Urothelium cell line (cell line): ENCODE data around the gene MTF2.

Experiments used
- DNase-seq: peaks from one replicate; pipeline ENCODE4 v3.0.0; 2011; ENCODE audit warnings: low spot score, mixed read lengths
- FAIRE-seq: peaks from 2 replicates; lab custom pipeline; 2011; peaks lifted over from hg19 to GRCh38; lab: Jason Lieb, UNC

MTF2 gene

DNA sequence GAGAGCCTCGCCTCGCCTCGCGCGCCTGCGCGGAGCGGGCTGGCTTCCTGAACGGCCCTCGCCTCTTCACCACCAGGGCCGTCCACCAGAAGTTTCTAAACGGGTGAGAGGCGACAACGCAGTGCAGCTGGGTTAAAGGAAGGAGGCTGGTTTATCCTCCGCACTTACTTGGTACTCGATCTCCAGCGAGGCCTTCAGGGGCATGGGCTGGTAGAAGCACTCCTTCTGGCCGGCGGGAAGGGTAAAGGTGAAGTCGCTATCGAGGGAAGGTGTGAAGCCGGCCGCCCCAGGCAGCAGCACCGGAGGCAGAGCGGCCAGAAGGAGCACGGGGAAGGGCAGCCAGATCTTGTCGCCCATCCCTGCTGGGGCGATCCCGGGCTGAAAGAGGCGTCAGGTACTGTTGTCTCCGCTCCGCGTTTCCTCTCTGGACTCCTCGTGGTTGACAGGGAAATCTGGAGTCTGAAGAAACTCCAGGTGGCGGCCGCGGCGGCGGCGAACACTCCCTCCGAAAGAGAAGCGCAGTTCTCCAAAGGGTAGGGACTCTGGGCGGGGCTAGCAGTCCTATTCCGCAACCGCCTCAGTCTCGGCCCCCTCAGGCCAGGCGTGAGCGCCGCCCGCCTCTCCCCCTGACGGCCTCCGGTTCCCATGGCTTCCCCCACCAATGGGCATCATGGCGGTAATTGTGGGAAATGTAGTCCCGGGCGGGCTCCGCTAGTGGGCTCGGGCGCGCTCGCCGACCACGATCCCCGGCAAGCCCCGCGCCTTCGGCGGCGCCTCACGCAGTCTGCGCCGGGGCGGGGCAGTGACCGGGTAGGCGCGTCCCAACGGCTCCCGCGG is 101.0 kb downstream of the MTF2 start, which contains the start of gene TMED5:
Gene TMED5 (minus strand): TSS at position 528 of the 837 bp plus-strand sequence. CDS start 171 bp downstream, at position 357.
- peak; percentile 61 for FAIRE-seq

DNA sequence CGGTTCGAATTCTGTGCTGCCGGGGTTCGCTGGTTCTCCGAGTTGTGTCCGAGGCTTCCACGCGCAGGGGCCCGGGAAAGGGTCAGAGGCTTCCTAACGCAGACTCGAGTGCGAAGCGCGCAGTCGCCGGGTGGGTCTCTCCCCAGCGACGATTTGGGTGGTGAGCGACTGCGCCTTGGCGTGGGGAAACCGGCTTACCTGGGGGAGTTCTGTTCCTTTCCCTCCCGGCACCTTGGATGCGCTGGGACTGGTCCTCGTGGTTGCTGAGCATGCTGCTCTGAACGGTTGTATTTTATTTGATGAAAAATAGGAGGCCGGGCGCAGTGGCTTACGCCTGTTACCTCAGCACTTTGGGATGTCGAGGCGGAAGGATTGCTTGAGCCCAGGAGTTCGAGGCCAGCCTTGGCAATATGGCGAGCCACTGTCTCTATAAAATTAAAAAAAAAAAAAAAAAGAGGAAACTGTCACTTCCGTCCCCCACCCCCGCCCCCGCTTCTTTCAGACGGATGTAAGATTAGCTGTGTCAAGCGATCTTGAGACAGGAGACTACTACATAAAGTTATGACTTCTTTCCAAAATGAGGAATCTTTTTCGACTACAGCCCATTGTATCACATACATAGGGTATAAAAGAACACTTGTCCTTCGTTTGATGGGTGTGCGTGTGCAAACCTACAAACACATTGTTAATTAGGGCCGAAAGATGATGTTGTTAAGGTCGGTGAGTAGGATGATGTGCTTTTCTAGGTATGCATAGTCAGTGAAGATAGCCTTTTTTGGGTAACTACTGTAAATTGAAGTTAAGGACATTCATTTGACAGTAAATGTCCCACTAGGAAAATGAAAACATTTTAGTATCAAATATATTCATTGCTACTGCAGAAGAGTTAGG is 101.9 kb downstream of the MTF2 start, which contains the start of gene CCDC18:
Gene CCDC18 (plus strand): TSS at position 2 of the 891 bp plus-strand sequence. CDS start 2,638 bp downstream, outside the sequence.
- peak; percentile 36 for DNase-seq
- FAIRE-seq, result no peak

More for the DNA sequence above, 101.0 kb downstream of the MTF2 start, which contains the start of gene TMED5:
- DNase-seq, result peak; percentile 95

DNA sequence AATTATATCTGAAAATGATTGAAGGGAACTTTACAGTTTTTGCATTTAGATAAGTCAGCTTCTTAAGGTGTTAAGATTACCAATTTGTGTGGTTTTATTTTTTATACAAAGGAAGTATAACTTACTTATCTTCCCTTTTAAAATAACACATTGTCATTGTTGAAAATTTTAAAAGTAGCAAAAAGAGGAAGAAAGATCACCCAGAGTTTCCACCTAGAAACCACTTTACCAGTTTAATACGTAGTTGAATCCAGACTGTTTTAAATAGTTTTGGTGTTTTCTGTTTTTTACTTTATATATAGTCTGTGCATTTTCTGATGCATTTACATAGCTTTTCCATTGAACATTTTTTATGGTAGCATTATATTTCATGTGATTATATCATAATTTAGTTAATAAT is 107.6 kb downstream of the MTF2 start:
- DNase-seq, result no peak

More for the DNA sequence above, 107.6 kb downstream of the MTF2 start:
- no peak for FAIRE-seq
